Renal pelvis (tissue), 4 donors: ENCODE results near the gene NIT2. TPM values are rescaled to one million over a fixed set of nuclear protein-coding genes. Genes with fewer than 3 reads are reported as not detected.
"Not testable (repeated sequence)": the region's sequence is repeated elsewhere in the genome, so short reads cannot be mapped to it uniquely, and the experiment has no call there.

ENCODE experiments used
- DNase-seq: peaks from one replicate; pipeline ENCODE4 v3.0.0-alpha.2; 2013
- polyA plus RNA-seq, 3 donors: library from polyadenylated mRNA; unstranded; fragments of 120-200 nt; gene quantifications; one replicate each; pipeline ENCODE4 v1.2.1, GENCODE V29; 2013; ENCODE audit not compliant: insufficient read length in 3 of 3

Gene NIT2
- polyA plus RNA-seq, 3 donors: 114 to 122 (median 121) TPM

GRCh38 chr3:100331660-100332059 is 2.9 kb upstream of the NIT2 start:
- no peak for DNase-seq

- no peak for DNase-seq
These were observed 1.5 kb upstream of the NIT2 start for GRCh38 chr3:100333051-100333450.

- no peak for DNase-seq
These were observed 528 bp upstream of the NIT2 start for GRCh38 chr3:100333970-100334487.

- DNase-seq: no peak
These were observed 877 bp downstream of the NIT2 start for GRCh38 chr3:100335434-100335833.

GRCh38 chr3:100336229-100336628 is 1.7 kb downstream of the NIT2 start:
- not testable (repeated sequence) for DNase-seq

- DNase-seq: no peak
These were observed 4.4 kb downstream of the NIT2 start for GRCh38 chr3:100338911-100339310.

GRCh38 chr3:100339786-100340185 is 5.2 kb downstream of the NIT2 start:
- no peak for DNase-seq

- DNase-seq: no peak
These were observed 6.0 kb downstream of the NIT2 start for GRCh38 chr3:100340527-100340926.

- DNase-seq: no peak
These were observed 14.2 kb downstream of the NIT2 start for GRCh38 chr3:100348727-100349126.

- not testable (repeated sequence) for DNase-seq
These were observed 17.2 kb downstream of the NIT2 start for GRCh38 chr3:100351770-100352169.

GRCh38 chr3:100352296-100353231 is 18.0 kb downstream of the NIT2 start:
- DNase-seq: no peak

- no peak for DNase-seq
These were observed 20.3 kb downstream of the NIT2 start for GRCh38 chr3:100354850-100355249.

- DNase-seq: no peak
These were observed 23.9 kb downstream of the NIT2 start for GRCh38 chr3:100358413-100358812.

- DNase-seq: no peak
These were observed 24.5 kb downstream of the NIT2 start for GRCh38 chr3:100359035-100359434.

- no peak for DNase-seq
These were observed 26.4 kb downstream of the NIT2 start for GRCh38 chr3:100360757-100361496.

- DNase-seq: no peak
These were observed 27.3 kb downstream of the NIT2 start for GRCh38 chr3:100361897-100362296.

- no peak for DNase-seq
These were observed 29.9 kb downstream of the NIT2 start for GRCh38 chr3:100364421-100364820.

GRCh38 chr3:100366424-100366823 is 31.9 kb downstream of the NIT2 start:
- no peak for DNase-seq

GRCh38 chr3:100368441-100368840 is 33.9 kb downstream of the NIT2 start:
- DNase-seq: no peak

GRCh38 chr3:100370756-100371155 is 36.2 kb downstream of the NIT2 start:
- no peak for DNase-seq

- no peak for DNase-seq
These were observed 40.0 kb downstream of the NIT2 start for GRCh38 chr3:100374521-100374920.

- DNase-seq: no peak
These were observed 41.7 kb downstream of the NIT2 start for GRCh38 chr3:100376301-100376700.
